IMR-90 (cell line): Measurements from ENCODE around the gene PLLP.

ENCODE experiments used
- TF ChIP-seq, protein P1 (sequence below): conservative IDR thresholded peaks from 2 replicates; pipeline ENCODE4 v1.5.1; 2012; ENCODE audit warnings: mild to moderate bottlenecking, low read depth, low read length, improper control_type of control experiment
- TF ChIP-seq, protein P2 (sequence below): fragments of 150-350 bp; IDR thresholded peaks from 2 replicates; pipeline ENCODE4 v1.6.1; 2016; ENCODE audit warnings: low read depth, mild to moderate bottlenecking, low read length, moderate library complexity, borderline replicate concordance

DNA sequence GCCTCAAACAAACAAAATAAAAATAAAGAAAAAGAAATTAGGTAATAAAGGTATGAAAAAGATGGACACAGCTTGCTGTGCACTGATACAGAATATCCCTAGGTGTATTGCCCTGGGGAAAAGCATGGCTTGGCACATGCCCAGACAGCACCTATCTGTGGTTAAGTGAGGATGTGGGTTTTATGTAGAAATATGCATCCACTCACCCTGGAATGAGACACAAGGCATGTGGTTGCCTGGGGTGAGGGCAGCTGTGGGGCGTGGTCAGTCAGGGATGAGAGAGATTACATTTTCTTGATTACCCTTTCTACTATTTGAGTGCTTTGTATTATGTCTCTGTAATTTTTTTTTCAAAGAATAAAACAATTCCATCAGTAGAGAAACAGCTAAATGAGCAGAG lies 6.9 kb downstream of the PLLP start:
- TF ChIP-seq, protein P1, sequence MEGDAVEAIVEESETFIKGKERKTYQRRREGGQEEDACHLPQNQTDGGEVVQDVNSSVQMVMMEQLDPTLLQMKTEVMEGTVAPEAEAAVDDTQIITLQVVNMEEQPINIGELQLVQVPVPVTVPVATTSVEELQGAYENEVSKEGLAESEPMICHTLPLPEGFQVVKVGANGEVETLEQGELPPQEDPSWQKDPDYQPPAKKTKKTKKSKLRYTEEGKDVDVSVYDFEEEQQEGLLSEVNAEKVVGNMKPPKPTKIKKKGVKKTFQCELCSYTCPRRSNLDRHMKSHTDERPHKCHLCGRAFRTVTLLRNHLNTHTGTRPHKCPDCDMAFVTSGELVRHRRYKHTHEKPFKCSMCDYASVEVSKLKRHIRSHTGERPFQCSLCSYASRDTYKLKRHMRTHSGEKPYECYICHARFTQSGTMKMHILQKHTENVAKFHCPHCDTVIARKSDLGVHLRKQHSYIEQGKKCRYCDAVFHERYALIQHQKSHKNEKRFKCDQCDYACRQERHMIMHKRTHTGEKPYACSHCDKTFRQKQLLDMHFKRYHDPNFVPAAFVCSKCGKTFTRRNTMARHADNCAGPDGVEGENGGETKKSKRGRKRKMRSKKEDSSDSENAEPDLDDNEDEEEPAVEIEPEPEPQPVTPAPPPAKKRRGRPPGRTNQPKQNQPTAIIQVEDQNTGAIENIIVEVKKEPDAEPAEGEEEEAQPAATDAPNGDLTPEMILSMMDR = no peak
- TF ChIP-seq, protein P2, sequence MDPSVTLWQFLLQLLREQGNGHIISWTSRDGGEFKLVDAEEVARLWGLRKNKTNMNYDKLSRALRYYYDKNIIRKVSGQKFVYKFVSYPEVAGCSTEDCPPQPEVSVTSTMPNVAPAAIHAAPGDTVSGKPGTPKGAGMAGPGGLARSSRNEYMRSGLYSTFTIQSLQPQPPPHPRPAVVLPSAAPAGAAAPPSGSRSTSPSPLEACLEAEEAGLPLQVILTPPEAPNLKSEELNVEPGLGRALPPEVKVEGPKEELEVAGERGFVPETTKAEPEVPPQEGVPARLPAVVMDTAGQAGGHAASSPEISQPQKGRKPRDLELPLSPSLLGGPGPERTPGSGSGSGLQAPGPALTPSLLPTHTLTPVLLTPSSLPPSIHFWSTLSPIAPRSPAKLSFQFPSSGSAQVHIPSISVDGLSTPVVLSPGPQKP = no peak
